ENCODE measurements around the gene RBBP8NL. TPM values are rescaled to one million over a fixed set of nuclear protein-coding genes. Genes with fewer than 3 reads are reported as not detected.

The RBBP8NL gene
- total and polyA plus RNA-seq, 4 donors, result not detected

DNA sequence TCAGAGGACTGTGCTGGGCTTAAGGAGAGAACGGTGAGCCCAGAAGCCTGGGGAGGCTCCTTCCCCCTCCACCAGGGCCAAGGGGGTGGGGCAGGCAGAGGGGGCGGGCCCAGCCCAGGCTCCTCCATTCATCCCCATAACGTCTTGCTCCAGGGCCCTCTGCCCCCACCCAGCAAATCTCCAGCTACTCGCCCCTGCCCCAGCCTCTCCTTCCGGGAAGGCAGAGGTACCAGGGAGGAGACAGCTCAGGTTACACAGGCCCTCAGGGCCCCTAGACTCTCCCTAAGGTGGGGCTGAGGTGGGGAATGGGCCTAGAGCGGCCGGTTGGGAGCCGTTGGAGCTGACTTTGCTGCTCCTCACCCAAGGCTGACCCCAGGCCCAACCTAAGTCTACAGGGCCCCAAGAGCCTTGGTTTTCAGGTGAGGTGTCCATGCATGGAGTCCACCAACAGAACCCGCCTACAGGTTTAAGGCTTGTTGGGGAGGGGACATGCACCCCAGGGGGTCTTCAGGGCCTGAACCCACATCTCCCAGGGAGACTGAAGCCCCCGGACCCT lies 61.4 kb downstream of the RBBP8NL start:
- Histone ChIP-seq H3K36me3 (ENCODE audit: control insufficient read depth, insufficient read depth, low read length) (peaks cover 43% of the 10 kb centered on the region), H3K4me1 (ENCODE audit: control insufficient read depth, insufficient read depth, low read length) (peaks cover 94% of the 10 kb centered on the region), H3K27me3 (ENCODE audit: control insufficient read depth, insufficient read depth, low read length) (peaks cover 5% of the 10 kb centered on the region), H3K4me3 (ENCODE audit: low read depth, low read length) (peak overlapping the region; percentile 46), H3K9me3 (ENCODE audit: control insufficient read depth, insufficient read depth, low read length) (no peaks in the 10 kb centered on the region), H3K27ac (ENCODE audit: low read depth, low read length) (no peak overlapping the region)
- no peak for DNase-seq (ENCODE audit: low read depth in 4 of 6, low spot score in 6 of 6)
- 36% methylated on average over 5 of the region's 10 CpGs for WGBS (ENCODE audit: insufficient coverage)

GRCh38 chr20:62364911-62365736 lies 62.2 kb downstream of the RBBP8NL start:
- Histone ChIP-seq H3K4me1 (ENCODE audit: control insufficient read depth, insufficient read depth, low read length) (peaks cover 90% of the 10 kb centered on the region), H3K9me3 (ENCODE audit: control insufficient read depth, insufficient read depth, low read length) (no peaks in the 10 kb centered on the region), H3K36me3 (ENCODE audit: control insufficient read depth, insufficient read depth, low read length) (peaks cover 46% of the 10 kb centered on the region), H3K4me3 (ENCODE audit: low read depth, low read length) (no peak overlapping the region), H3K27ac (ENCODE audit: low read depth, low read length) (no peak overlapping the region), H3K27me3 (ENCODE audit: control insufficient read depth, insufficient read depth, low read length) (peaks cover 5% of the 10 kb centered on the region)
- WGBS (ENCODE audit: insufficient coverage), result 74% methylated on average over 27 of the region's 27 CpGs
- DNase-seq (ENCODE audit: low read depth in 4 of 6, low spot score in 6 of 6), result no peak

DNA sequence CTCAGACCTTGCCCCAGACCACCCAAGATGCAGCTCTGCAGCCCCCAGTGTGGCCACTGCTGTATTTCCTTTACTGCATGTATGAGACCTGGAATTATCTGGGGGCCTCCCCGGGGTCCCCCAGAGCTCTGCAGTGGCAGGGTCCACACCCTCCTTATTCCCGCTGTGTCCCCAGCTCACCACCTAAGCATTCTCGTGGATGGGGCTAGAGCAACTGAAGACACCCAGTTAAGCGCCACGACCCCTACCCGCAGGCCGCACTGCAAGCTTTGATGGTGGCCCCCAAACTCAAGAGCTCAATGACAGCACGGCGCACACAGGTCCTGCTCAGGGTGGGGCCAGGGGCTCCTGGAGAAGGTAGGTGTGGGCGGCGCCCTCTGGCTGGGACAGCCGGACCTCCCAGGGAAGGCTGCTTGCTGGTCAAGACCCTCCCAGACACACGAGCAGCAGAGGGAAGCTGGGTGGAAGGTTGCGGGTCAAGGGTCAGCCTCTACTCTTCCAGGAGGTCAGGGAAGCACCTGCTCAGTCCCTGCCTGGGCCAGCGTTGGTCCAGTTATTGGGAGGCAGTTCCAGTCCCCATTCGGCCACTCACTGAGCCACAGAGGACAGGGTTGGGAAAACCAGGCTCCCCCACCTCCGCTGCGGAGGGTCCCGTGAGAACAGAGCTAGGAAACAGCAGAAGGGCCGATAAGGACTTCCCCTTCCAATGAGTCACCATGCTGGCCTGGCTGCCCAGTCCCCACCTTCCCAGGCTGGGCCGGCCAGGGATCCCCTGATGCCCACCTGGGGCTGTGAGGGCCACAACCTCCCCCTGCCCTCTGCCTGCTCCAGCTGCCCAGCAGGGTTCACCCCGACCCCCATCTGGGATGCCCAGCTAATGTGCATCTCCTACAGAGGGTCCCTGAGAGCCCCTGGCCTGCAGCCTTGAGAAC lies 63.2 kb downstream of the RBBP8NL start:
- no peak for DNase-seq (ENCODE audit: low read depth in 4 of 6, low spot score in 6 of 6)
- Histone ChIP-seq H3K36me3 (ENCODE audit: control insufficient read depth, insufficient read depth, low read length) (peaks cover 51% of the 10 kb centered on the region), H3K4me3 (ENCODE audit: low read depth, low read length) (no peak overlapping the region), H3K27ac (ENCODE audit: low read depth, low read length) (peak overlapping the region; percentile 40), H3K27me3 (ENCODE audit: control insufficient read depth, insufficient read depth, low read length) (peaks cover 5% of the 10 kb centered on the region), H3K4me1 (ENCODE audit: control insufficient read depth, insufficient read depth, low read length) (peaks cover 90% of the 10 kb centered on the region), H3K9me3 (ENCODE audit: control insufficient read depth, insufficient read depth, low read length) (no peaks in the 10 kb centered on the region)
- WGBS (ENCODE audit: insufficient coverage), result 80% methylated on average over 22 of the region's 22 CpGs

DNA sequence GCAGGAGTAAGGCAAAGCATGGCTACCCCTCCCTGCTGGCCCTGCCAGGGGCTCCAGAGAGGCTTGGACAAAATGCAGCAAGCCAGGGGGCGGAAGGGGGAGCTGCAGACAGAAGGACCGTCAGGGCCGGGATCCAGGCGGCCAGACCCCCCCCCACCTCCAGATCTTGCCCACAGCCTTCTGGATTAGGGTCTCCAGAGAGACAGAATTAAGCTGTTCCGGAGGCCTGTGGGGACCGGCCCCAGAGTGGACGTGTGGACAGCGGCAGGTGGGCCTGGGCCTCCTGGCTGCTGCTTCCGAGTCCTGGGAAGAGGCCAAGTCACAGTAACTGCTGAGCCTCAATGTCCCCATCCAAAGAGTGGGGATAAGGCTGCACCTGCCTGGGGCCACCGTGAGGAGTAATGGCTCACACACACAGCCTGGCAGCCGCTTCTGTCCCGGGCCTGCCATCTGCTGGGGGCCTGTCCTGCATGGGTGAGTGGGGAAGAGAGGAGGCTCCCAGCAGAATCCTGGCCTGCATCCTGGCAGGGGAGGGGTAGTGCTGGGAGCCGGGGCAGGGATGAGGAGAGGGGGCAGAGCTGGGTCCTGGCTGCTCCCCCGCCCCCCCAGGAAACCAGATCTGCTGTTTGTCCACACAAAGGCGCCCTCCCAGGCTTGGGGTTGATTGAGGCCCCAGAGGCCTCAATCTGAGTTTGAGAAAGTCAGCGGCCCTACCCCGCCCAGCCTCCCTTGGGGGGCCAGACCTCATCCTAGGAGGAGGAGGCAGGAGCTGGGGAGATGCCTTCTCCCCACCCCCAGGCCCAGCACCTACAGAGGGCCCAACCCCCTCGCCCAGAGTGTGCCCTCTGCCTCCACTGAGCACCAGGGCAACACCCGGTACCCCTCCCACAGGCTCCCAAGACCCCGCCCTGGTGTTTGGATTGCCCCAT lies 64.1 kb downstream of the RBBP8NL start:
- no peaks in the 10 kb centered on the region for H3K9me3 ChIP-seq (ENCODE audit: control insufficient read depth, insufficient read depth, low read length)
- peak in 1 of 6 donors; percentile 67 for DNase-seq (ENCODE audit: low read depth in 4 of 6, low spot score in 6 of 6)
- whole genome bisulfite sequencing (ENCODE audit: insufficient coverage), result 40% methylated on average over 19 of the region's 20 CpGs
- peaks cover 90% of the 10 kb centered on the region for H3K4me1 ChIP-seq (ENCODE audit: control insufficient read depth, insufficient read depth, low read length)
- no peak overlapping the region for H3K4me3 ChIP-seq (ENCODE audit: low read depth, low read length)
- H3K27me3 ChIP-seq (ENCODE audit: control insufficient read depth, insufficient read depth, low read length), result peaks cover 5% of the 10 kb centered on the region
- peaks cover 60% of the 10 kb centered on the region for H3K36me3 ChIP-seq (ENCODE audit: control insufficient read depth, insufficient read depth, low read length)
- peak overlapping the region; percentile 40 for H3K27ac ChIP-seq (ENCODE audit: low read depth, low read length)

GRCh38 chr20:62362590-62362940 lies 64.8 kb downstream of the RBBP8NL start:
- H3K27me3 ChIP-seq (ENCODE audit: control insufficient read depth, insufficient read depth, low read length), result peaks cover under 1% of the 10 kb centered on the region
- peak in 1 of 6 donors; percentile 17 for DNase-seq (ENCODE audit: low read depth in 4 of 6, low spot score in 6 of 6)
- H3K4me1 ChIP-seq (ENCODE audit: control insufficient read depth, insufficient read depth, low read length), result peaks cover 90% of the 10 kb centered on the region
- no peaks in the 10 kb centered on the region for H3K9me3 ChIP-seq (ENCODE audit: control insufficient read depth, insufficient read depth, low read length)
- WGBS (ENCODE audit: insufficient coverage), result 67% methylated on average over 12 of the region's 13 CpGs
- H3K27ac ChIP-seq (ENCODE audit: low read depth, low read length), result no peak overlapping the region
- peaks cover 67% of the 10 kb centered on the region for H3K36me3 ChIP-seq (ENCODE audit: control insufficient read depth, insufficient read depth, low read length)
- H3K4me3 ChIP-seq (ENCODE audit: low read depth, low read length), result no peak overlapping the region

DNA sequence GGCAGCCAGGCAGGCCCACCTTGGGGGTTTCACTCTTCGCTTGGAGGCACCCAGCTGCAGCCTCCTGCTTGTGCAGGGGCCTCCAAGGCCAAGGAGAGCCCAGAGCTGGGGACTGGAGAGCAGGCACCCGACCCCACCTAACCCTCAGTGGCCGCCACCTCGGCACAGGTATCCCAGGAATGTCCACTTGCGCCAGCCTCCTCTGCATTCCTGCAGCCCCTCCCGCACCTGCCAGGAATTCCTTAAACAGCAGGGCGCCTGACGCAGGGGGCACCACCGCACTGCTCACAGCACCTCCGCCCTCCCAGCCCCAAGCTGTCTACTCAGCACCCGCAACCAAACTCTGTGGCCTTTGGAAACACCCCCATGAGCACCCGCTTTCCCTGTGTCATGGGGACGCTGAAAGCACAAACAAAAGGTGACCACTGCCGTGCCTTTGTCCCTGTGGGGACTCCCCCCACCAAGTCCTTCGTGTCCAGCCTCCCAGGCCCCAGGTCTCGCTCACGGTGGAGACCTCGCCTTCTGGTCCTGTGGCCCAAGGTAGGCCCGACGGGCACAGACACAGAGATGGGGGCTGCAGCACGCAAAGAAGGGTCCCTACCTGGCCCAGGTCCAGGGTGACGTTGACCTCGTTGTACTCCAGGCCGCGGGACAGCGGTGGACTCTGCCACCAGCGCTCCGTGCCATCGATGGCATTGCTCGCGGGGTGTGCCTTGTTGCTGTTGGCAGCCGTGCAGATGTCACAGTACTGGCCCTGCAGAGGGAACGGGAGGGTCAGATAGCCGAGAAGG lies 65.3 kb downstream of the RBBP8NL start:
- WGBS (ENCODE audit: insufficient coverage), result 72% methylated on average over 34 of the region's 34 CpGs
- Histone ChIP-seq H3K4me3 (ENCODE audit: low read depth, low read length) (no peak overlapping the region), H3K36me3 (ENCODE audit: control insufficient read depth, insufficient read depth, low read length) (peaks cover 73% of the 10 kb centered on the region), H3K27me3 (ENCODE audit: control insufficient read depth, insufficient read depth, low read length) (no peaks in the 10 kb centered on the region), H3K4me1 (ENCODE audit: control insufficient read depth, insufficient read depth, low read length) (peaks cover 94% of the 10 kb centered on the region), H3K9me3 (ENCODE audit: control insufficient read depth, insufficient read depth, low read length) (no peaks in the 10 kb centered on the region), H3K27ac (ENCODE audit: low read depth, low read length) (no peak overlapping the region)
- no peak for DNase-seq (ENCODE audit: low read depth in 4 of 6, low spot score in 6 of 6)

GRCh38 chr20:62360854-62361798 lies 66.2 kb downstream of the RBBP8NL start:
- Histone ChIP-seq H3K4me1 (ENCODE audit: control insufficient read depth, insufficient read depth, low read length) (peaks cover 96% of the 10 kb centered on the region), H3K4me3 (ENCODE audit: low read depth, low read length) (no peak overlapping the region), H3K27me3 (ENCODE audit: control insufficient read depth, insufficient read depth, low read length) (no peaks in the 10 kb centered on the region), H3K9me3 (ENCODE audit: control insufficient read depth, insufficient read depth, low read length) (no peaks in the 10 kb centered on the region), H3K36me3 (ENCODE audit: control insufficient read depth, insufficient read depth, low read length) (peaks cover 82% of the 10 kb centered on the region), H3K27ac (ENCODE audit: low read depth, low read length) (peak overlapping the region; percentile 27)
- WGBS (ENCODE audit: insufficient coverage), result 40% methylated on average over 22 of the region's 25 CpGs
- DNase-seq (ENCODE audit: low read depth in 4 of 6, low spot score in 6 of 6), result peak in 2 of 6 donors; percentile 74 to 78
